DMS79 treated with DMSO at 0.1 percent for 48 hours (cell line): ENCODE data around the gene NCOR2.
"Not testable (repeated sequence)": the region's sequence is repeated elsewhere in the genome, so short reads cannot be mapped to it uniquely, and the experiment has no call there.

Experiments used
- DNase-seq: peaks from one replicate; lab custom pipeline; 2025; lab: John Stamatoyannopoulos, UW

Gene NCOR2

DNA sequence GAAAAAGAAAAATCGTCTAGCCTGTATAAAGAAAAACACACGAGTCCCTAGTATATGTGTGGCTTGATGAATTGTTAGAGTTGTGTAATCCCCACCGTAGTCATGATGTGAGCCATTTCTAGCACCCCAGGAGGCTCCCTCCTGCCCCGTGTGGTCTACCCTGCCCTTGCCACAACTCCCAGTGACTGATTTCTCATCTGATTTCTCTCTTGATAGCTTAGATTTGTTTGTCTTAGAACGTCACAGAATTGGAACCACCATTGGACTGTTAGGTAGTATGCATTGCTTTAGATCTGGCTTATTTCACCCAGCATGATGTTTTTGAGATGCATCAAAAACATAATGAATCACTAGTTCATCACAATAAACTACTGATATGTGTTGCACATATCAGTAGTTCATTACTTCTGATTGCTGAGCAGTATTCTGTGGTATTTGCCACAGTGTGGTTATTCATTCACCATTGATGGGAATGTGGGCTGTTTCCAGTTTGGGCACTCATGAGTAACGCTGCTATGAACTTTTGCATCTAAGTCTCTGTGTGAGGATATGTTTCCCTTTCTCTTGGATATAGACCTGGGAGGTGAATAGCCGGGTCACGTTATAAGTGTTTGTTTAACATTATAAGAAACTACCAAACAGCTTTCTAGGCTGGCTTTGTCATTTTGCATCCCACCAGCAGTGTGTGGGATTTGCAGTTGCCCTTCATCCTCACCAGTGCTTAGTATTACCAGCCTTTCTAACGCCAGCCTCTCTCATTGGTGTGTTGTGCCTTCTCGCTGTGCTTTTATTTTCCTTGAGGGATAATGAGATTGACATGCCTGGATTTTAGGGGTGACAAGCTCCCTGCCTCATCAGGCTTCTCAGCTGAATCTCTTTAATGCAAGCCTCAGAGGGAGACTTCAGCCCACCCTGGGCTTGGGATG lies 31.9 kb upstream of the NCOR2 start:
- DNase-seq = no peak

DNA sequence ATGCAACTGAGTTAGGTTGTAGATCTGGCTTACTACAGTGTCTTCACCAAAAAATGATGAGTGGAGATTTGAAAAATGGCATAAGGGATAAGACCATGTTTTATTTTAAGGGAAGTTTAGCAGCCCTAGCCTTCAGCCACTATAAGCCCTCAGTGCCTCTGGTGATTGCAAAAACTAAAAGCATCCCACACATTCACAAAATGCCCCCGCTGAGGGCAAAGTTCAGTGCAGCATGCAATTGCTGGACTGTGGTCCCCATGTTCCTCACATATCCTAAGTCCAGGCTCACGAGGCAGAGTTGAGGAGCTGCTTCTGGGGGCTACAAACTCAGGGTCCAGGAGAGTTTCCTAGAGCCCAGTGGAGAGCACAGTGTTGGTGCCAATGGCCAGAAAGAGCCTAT lies 29.6 kb upstream of the NCOR2 start:
- no peak for DNase-seq

DNA sequence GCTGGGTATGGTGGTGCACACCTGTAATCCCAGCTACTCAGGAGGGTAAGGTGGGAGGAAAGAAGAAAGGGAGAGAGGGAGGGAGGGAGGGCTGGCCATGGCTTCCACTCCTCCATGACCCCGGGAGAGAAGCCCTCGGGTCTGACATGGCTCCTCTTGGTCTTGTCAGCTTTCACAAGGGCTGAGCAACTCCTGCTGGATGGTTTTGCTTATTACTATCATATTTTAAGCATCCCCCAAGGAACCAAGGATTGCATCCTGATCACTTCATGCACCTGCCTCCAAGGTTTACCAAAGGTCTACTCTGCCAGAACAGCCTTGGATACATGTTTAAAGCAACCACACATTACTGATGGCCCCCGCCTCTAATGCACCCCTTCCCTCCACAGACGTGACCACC lies 28.0 kb upstream of the NCOR2 start:
- DNase-seq = no peak

DNA sequence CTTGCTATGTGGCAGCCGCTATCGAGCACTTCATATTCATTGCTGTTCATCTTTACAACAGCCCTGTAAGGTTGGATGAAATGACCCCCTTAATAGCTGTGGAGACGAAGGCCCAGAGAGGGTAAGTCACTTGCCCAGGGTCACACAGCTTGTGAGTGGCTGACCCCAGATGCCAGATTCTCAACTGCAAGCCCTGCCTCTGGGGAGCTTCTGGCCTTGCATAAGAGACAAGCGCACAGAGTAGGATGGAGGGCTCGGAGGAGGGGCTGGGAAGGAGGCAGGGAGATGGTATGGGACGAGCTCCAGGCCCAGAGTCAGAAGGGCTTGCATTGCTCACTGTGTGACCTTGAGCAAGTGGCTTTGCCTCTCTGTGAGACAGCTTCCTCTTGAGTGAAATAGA lies 27.4 kb upstream of the NCOR2 start:
- DNase-seq = no peak

DNA sequence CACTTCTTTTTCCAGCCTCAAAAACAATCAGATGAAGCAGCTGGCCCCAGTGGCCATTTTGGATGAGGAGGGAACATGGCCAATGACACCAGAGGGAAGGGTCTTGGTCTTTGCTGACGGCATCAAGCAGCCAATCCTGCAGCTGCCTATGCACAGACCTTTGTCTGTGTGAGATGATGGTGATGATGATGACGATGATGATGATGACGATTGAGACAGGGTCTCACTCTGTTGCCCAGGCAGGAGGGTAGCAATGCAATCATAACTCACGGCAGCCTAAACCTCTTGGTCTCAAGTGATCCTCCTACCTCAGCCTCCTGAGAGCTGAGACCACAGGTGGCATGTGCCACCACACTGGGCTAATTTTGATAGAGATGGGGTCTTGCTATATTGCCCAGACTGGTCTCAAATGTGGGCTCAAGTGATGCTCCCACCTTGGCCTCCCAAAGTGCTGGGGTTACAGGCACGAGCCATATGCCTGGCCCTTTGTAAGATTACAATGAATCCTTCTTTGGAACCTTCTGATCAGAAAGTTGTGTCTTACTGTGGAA lies 26.5 kb upstream of the NCOR2 start:
- no peak for DNase-seq

DNA sequence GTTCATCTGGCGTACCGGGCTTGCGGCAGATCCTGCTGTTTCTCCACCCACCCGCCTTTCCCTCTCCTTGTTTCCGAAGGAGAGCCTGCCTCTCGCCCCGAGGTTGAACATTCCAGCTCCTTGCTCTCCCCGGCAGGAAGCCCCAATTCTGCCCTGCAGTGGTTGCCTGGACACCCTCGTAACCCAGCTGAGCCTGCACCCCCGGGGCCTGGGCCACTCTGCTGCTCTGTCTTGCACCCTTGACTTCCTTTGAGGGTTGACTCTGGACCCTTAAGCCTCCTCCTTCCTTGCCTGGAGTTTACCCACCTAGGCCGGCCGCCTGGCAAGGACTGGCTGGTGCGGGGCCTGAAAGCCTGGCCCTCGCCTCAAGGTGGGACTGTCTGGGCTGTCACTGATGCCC lies 25.8 kb upstream of the NCOR2 start:
- no peak for DNase-seq

DNA sequence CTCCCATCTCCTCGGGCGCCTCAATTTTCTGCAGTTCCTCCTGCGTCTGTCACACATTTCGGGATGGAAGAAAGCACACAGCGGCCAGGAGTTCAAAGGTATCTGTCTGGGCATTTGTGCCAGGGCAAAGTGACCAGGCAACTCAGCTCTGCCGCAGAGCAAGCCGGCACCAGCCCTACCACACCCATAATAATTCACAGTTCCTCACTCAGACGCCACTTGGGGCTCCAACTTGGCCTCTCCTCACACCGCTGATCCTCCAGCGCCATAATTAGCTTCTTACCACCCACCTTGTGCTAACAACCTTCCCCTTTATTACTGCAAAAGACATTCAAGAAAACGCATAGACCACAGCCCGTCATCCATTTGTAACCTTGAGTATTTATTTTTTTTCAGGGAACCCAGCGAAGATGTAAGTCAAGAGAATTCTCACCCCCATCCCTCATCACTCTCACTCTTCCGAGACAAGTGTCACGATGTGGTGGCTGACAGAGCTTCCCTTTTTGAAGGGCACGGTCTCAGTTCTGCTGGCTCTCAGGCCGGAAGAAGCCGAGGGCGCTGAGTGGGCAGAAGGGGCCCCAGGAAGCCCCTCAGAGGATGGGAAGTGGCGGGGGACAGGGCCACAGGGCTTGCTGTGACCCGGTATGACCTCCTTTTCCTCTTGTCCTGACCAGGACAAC lies 25.2 kb upstream of the NCOR2 start:
- peak; percentile 12 for DNase-seq

GRCh38 chr12:124592050-124592449 lies 24.6 kb upstream of the NCOR2 start:
- DNase-seq = no peak

- DNase-seq = no peak
Measured at GRCh38 chr12:124590447-124590846, 23.0 kb upstream of the NCOR2 start.

DNA sequence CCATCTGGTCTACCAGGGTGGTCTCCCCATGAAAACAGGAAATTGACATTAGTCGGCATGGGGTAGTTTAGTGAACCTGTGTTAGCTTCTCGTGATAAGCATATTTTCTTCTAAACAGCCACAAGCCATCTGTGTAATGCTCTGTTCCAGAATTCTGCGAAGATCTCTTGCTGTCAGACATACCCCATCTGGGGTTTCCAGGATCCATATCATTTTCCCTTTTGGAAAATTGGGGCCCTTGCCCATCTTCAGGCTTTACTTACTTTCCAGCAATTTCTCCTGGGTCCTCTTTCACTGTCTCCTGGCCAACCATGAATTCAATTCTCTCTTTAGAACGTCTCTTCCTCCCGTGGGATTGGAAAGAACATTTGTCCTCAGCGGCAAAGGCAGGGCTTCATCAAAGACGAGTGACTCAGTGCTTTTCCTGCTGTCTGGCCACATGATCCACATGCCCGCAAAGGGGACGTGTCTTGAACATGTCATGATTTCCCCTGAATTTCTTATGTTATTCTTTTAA lies 21.4 kb upstream of the NCOR2 start:
- DNase-seq = no peak

DNA sequence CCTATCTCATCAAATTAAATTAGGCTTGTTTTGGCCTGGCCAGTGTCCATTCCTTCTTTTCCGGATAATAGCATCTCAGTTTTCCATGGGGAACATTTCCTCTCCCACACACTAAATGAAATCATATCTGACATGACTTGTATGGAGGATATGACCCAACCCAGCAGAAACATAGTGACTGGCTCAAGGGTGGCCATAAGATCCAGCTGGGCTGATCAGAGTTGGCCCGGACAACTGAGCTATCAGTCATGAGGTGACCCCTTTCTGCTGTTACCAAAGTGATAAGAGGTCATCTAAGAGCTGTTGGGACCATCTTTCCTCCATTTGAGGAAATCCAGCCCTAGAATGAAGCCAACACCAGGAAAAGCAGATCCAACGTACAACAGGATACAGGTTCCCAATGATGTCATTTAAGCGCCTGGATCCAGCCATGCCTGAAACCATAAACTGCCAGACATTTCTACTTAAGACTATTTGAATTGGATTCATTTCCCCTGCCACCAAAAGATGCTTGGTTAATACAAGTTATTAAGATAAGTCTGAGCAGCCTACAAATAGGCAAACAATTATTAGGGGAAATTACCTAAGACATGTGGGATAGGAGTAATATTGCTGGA lies 20.7 kb upstream of the NCOR2 start:
- DNase-seq = no peak

GRCh38 chr12:124586756-124587155 lies 19.3 kb upstream of the NCOR2 start:
- DNase-seq = peak; percentile 93

DNA sequence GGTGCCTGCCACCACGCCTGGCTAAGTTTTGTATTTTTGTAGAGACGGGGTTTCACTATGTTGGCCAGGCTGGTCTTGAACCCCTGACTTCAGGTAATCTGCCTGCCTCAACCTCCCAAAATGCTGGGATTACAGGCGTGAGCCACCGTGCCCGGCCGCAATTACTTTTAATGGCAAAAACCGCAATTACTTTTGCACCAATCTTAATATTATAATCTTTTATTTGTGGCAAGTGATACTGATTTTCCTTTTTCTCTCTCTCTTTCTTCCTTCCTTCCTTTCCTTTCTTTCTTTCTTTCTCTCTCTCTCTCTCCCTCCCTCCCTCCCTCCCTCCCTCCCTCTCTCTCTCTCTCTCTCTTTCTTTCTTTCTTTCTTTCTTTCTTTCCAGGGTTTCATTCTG lies 17.1 kb upstream of the NCOR2 start:
- DNase-seq = not testable (repeated sequence)

- no peak for DNase-seq
Measured at GRCh38 chr12:124583854-124584253, 16.4 kb upstream of the NCOR2 start.

GRCh38 chr12:124582108-124582424 lies 14.7 kb upstream of the NCOR2 start:
- DNase-seq = no peak

DNA sequence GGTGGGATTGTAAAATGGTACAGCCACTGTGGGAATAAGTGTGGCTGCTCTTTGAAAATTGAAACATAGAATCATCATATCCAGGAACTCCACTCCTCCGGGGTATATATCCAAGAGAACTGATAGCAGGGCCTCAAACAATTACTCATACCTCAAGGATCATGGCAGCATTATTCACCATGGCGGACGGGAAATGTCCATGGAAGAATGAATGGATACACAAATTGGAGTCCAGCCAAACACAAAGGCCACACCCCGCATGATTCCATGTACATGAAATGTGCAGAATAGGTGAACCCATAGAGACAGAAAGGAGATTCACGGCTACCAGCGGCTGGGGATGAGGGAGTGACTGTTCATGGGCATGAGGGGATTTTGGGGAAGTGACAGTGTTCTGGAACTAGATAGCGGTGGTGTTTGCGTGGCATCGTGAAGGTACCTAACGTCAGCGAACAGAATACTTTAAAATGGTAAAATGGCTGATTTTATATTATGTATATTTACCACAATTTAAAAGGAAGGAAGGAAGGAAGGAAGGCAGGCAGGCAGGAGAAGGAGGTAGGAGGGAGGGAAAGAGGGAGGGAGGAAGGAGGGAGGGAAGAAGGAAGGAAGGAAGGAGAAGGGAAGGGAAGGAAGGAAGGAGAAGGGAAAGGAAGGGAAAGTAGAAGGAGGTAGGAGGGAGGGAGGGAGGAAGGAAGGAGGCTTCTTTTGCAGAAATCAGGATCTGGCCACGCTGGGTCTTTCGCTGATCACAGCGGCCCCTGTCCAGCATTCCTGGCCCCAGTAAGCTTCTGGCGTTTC lies 14.1 kb upstream of the NCOR2 start:
- no peak for DNase-seq

DNA sequence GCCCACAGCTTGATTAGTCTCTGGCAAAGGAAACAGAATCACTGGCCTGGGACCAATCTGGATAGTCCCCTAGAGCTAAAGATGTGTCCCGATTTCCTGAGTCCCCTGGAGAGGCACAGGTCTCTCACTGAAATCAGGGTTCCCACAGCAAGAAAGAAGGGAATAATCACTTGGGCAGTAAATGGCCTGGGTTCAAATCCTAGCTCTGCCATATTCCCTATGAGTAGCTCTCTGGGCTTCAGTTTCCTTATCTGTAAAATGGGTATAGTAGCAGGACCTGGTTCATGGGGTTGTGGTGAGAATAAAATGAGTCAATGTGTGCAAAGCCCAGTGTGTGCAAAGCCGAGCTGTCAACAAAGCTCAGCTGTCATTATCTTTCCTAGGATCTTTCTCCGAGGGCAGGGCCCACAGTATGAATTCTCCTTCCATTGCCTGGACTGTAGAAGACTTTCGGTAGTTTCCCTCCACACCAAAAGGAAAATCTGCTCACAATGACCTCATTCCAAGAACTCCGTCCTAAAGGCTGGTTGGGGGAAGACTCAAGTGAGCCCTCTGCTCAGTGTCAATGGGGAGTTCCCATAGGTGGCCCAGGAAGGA lies 12.6 kb upstream of the NCOR2 start:
- DNase-seq = no peak

DNA sequence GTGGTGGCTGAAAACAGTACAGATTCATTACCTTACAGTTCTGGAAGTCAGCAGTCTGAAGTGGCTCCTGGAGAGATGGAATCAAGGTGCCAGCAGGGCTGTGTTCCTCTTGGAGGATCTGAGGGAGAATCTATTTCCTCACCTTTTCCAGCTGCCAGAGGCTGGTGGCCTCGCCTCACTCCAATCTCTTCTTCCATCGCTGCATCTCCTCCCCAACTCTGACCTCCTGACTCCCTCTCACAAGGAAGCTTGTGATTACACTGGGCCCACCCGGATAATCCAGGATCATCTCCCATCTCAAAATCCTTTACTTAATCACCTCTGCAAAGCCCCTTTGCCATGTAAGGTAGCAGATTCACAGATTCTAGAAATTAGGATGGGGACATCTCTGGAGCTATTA lies 11.4 kb upstream of the NCOR2 start:
- DNase-seq = no peak

DNA sequence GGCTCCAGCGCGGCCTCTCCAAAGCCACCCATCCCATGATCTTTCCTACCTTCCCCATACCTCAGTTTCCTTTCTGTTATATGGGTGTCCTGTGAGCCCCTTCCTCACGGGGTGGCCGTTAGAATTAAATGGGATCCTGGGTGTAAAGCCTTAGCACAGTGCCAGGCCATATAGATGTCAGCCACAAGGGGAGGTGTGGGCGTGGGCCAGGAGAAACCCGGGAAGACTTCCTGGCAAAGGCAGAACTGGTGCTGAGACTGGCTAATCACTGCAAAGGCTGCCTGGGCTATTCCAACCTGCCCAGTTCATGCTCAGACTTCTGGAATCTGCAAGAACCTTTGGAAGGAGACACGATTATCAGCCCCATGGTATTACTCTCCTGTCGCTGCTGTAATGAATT lies 11.0 kb upstream of the NCOR2 start:
- no peak for DNase-seq

DNA sequence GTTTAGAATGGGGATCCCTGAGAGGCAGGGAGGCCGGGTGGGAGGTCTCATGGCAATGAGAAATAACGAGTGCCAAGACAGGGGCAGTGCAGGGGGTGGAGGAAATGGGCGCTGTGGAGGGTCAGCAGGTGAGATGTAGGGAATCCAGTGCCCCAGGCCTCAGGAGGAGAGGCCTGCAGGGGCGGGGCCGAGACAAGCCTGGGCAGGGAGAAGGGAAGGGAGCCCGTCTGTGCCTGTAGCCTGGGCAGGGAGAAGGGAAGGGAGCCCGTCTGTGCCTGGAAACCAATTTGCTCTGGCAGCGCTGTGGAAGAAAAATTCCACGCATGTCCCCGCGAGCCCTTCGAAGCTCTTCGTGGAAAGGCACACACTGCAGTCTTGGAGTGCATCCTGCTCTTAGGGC lies 10.6 kb upstream of the NCOR2 start:
- peak; percentile 35 for DNase-seq

DNA sequence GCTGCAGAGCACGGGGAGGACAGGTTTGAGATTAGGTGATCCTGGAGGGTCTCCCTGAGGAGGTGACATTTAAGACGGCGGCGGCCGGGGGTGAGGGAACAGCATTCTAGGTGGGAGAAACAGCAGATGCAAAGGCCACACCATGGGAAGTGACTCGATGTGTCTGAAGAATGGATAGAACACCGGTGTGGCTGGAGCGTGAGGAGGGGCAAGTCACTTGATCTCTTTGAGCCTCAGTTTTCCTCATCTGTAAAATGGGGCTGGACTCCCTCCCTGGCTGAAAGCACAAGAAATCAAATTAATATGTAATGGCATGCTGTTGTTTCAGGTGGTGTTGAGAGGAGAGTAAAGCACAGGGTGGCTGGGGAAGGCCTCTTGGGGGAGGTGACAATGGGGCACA lies 10.0 kb upstream of the NCOR2 start:
- DNase-seq = no peak
